HG02759 (cell line): ENCODE data around the gene PHC3.
A peak's percentile ranks its signal among the peaks of the same experiment; 100 is the strongest.
"Not testable (repeated sequence)": the region's sequence is repeated elsewhere in the genome, so short reads cannot be mapped to it uniquely, and the experiment has no call there.

Experiments used
- ATAC-seq: cut with Tn5 transposase; IDR thresholded peaks from one replicate; pipeline ENCODE4 v1.9.1; 2021; ENCODE audit warnings: mild to moderate bottlenecking, moderate library complexity; ENCODE audit not compliant: unreplicated experiment

Gene PHC3

DNA sequence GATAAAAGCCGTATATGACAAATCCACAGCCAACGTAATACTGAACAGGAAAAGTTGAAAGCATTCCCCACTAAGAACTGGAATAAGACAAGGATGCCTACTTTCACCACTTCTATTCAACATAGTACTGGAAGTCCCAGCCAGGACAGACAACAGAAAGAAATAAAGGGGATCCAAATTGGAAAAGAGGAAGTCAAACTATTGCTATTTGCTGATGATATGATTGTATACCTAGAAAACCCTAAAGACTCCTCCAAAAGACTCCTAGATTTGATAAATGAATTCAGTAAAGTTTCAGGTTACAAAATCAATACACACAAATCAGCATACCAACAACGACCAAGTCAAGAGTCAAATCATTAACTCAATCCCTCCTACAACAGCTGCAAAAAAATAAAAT lies 14.2 kb upstream of the PHC3 start:
- not testable (repeated sequence) for ATAC-seq

DNA sequence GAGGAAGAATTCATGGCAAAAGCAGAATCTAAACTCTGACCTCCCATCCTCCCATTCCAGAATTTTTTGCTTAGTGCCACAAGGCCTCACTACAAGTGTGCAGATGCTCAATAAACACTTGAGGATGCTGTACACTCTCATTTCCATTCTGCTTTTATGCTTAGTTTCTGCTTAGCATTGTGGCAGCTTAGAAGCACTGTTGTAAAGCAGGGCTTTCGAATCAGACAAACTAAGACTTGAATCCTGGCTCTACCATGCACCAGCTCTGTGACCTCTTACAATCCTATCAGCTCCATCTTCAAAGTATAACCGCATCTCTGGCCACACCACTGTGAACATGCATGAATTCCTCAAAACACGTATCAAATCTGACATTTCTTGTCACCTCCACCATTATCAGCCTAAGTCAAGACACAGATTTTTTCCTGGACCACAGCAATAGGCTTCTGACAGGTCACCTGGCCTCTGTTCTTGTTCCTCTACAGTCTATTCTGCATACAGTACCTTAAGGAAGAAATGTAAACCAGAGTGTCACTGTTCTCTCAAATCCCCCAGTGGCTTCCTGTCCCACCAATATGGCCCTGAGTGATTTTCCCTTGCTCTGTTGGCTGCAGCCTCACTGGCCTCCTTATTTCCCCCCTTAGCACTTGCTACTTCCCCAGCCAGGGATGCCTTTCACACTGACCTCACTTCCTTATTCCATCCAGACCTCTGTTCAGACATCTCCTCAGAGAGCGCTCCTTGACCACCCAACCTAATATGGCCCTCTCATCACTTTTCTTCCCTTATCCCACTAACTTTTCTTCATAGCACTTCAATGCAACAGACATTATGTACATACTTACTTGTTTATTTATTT lies 8.1 kb upstream of the PHC3 start:
- peak; percentile 23 for ATAC-seq

DNA sequence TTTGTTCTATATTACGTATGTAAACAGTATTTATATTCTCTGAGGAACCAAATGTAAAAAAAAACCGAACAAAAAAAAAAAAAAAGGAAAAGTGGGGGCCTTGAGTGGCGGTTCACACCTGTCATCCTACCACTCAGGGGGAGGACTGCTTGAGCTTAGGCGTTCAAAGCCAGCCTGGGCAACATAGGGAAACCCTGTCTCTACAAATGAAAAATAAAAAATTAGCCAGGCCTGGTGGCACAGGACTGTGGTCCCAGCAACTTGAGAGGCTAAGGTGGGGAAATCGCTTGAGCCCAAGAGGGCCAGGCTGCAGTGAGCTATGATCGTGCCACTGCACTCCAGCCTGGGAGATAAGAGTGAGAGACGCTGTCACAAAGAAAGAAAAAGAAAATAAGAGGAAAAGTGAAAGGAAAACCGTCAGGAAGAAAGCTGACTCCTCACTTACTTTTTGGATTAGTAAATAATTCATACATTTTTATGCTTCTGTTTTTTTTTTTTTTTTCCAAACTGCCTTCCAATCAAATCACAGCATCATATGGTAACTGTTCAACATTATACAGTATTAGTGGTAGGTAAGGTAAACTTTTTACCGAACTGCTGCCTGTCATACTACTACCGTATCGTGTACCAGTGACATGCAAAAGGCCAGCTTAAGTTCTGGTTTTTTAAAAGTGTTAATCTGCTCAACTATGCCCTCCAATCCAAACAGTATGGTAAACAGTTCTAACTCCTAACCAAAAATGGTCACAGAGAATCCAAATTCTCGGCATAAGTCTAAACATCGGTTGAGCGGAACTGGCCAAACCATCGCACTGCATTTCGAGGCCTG lies 1.2 kb downstream of the PHC3 start:
- peak; percentile 24 for ATAC-seq

DNA sequence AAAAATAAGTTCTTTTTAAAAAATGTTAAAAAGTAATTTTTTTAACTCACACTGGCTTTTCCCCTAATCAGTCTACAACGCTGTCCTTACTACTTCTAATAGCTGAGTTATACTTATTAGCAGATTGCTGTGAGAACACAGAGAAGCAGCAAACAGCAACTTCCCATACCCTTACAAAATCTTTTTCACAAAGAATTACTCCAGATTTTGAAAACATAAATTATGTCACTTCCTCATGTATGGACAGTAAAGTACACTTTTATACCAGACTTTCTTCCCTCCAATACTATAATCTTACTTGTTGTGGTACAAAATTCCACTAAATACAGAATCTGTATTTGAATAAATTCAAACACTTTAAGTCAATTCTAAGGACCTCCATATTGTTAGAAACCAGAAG lies 2.1 kb downstream of the PHC3 start:
- no peak for ATAC-seq

DNA sequence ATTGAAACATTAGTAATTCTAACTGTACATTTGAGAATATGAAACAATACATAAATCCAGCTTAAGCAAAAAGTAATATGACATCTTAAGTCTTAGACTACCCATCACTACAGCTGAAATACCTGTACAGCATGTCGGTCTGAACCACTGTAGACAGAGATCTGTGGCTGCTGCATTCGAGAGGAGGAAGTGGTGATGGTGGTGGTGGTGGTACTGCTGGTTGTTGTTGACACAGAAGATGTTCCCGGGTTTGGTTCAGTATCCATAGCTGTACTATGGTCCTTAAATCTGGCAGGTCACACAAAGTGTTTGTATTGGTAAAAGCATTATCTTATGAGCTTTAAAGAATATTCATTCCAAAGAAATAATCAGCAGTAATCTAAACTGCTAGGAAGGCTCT lies 2.9 kb downstream of the PHC3 start:
- ATAC-seq = no peak

DNA sequence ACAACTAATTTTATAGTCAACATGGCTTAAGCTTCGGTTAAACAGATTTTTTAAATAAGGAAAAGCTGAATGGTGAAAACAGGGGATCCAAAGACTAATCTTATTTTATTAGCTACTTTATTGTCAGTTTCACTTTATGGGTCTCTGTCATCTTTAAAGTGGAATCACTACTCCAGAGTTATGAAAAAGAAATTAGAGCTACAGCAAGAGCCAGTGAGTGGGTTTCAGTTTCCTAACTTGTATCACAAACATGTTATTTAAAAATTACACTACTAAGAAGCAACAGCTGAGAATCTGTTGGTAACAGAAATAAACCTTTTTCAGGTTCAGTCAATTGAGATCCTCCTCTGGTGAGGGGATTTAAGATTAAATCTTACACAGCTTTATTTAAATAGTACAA lies 10.0 kb downstream of the PHC3 start:
- peak; percentile 64 for ATAC-seq

DNA sequence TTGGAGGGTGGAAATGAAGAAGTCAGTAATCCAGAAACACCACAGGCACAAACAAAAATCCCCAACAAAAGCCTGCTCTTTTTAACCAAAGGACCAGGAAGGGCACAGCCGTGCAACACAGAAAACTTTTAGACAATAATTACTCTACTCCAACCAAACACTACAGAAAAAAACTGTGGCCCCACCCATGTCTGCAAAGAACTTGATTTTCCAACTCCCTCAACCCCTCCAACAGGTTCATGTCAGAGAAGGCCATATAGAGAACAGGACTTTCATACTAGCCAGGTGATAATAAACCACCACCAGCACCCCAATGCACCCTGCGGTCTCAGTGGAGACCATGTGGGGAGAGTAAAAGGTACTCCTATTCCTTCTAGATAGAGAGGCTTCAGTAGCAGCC lies 16.8 kb downstream of the PHC3 start:
- ATAC-seq = no peak

DNA sequence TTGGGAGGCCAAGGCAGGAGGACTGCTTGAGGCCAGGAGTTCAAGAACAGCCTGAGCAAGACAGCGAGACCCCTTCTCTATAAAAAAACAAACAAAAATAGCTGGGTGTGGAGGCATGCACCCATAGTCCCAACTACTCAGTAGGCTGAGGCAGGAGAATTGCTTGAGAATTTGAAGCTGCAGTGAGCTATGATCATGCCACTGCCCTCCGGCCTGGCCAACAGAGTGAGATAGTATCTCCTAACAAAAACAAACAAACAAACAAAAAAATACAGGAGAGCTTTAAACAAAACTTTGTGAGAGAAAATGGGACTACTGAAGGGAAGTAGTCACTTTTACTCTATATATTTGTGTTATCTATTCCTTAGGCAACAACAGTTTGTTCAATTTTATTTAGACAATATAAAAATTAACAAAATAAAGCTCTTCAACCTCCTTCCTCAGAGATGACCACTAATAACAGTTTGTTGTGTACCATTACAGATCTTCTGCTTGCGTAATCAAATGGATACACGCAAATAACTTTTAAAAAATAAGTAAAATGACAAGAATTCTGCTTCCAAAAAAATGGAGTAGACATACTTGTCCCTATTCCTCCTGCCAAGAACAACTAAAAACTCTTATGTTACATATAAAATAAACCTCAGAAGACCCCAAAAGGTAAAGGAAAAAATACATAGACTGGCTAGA lies 17.4 kb downstream of the PHC3 start:
- ATAC-seq = no peak

DNA sequence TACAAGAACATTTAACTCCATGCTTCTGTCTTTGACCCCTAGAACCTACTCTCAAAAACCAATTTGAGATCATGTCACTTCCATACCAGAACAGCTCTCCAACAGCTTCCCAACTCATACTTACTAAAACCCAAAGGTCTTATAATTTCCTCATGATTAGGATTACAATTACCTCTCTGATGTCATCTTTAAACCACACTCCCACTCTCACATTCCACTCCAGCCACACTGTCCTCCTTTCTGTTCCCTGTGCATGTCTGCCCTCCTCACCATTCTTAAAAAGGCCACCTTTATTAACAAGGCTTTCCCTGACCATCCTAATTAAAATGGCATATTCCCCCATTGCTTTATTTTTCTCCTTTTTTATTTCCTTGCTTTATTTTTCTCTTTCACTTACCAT lies 18.9 kb downstream of the PHC3 start:
- no peak for ATAC-seq

DNA sequence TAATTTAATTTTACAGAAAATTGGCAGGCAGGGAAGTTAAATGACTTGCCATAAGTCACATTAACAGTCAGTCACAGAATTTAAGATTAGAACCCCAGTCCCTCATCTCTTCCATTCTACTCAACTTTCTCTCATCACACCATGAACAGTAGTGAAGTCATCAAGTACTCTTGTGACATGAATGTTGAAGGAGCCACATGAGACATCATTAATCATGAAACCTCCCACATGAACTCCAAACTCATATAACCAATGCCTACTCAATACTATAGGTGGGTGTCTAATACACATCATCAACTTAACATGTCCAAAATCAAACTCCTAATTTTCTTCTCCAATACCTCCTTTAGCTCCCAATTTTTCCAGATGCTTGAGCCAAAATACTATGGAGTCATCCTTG lies 19.5 kb downstream of the PHC3 start:
- no peak for ATAC-seq

DNA sequence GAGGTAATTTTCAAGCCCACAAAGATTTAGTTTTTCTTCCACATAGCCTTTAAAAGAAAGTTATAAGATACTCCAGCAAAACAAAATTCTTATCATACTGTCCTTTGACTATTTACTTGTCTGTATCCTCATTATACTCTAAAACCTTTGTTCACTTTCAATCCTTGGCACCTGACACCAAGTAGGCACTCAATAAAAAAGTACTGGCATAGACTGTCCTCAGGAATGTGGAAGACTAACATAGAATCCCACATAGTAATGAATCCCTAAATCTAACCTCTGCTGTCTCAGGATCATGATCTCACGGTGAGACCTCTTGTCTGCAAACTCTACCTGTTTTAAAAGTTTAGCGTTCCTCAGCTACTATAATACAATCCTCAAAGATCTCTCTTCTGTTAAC lies 21.6 kb downstream of the PHC3 start:
- ATAC-seq = no peak

DNA sequence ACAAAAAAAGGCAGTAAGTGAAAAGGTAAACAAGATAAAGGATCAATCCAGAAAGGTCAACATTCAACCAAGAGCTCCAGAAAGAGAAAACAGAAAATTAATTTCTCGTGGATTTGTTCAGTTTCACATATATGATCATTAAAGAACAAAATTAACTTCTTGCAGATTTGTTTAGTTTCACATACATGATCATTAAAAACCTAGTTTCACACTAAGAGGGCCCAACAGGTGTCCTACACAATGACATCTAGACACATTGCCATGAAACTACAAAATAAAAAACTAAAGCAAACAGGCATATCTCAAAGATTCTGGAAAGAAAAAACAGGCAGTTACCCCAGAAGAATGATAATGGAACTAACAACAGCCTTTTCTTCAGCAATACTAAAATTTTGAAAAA lies 22.1 kb downstream of the PHC3 start:
- peak; percentile 42 for ATAC-seq

DNA sequence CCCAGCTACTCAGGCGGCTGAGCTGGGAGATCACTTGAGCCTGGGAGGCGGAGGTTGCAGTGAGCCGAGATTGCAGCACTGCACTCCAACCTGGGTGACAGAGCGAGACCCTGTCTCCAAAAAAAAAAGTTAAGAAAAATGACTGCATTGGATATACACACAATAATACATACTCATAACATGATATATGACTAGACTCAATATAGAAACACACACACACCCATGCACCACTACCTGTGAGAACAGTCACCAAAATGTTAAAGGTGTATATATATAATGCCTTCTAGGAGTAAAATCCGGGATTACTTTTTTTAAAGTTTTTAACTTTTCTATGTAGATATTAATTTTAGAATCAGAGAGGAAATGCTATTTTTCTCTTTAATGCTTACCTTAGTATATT lies 25.9 kb downstream of the PHC3 start:
- ATAC-seq = no peak

DNA sequence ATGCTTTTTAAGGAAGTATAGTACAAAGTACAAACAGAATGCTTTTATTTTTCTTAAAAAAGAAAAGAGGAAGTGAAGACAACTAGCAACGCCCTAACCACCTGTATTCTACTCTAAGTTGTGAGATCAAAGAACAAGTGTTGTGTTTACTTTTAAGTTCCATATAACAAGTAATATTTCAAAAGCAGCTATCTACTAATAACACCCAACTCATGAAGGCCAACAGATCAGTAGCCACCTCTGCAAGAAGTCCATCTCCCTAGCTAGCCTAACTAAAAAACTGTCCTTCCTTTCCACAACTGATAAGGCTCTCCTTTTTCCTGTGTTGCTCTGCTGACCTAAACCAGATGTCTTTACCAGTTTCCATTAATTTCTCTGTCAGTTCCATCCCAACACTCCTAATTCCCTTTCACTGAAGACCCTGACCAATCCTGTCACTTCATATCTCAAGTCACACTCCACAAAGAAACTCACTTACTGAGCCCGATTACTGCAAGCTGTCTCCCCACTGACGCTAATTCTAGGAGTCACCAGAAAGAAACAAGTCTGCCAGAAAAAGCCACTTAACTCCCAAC lies 26.9 kb downstream of the PHC3 start:
- peak; percentile 89 for ATAC-seq

DNA sequence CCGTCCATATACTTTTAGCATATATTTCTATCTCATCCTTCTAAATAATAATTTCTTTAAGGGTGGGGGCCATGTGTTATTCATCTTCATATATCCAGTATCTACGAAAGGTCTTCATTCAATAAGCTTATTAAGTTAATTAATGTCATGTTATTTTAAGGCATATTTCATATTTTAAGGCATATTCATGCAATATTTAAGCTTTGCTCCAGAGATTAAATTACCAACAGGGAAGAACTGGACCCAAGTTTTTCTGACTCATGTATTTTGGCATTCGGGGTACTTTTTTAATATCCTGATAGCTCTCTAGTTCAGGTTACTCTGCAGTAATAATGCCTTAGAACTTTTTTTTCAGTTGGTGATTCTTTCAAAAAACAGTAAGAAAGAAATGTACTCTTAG lies 27.4 kb downstream of the PHC3 start:
- ATAC-seq = peak; percentile 14

DNA sequence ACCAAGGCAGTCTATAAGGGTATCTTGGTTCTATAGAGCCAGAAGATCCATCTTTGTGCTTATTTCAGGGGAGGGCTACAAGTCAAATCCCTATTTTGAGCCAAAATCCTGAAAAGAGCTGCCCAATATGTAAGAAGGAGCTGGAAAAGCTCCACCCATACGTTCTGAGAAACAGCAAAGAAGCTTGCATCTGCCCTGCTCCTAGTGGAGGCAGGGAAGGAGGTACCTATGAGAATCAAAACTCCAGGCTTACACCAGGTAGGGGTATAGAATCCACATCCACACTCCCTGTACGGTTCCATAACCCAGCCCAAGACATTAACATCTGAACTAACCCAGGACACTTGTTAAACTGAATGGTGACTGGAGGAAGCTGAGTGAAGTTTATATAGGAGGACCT lies 30.0 kb downstream of the PHC3 start:
- no peak for ATAC-seq

DNA sequence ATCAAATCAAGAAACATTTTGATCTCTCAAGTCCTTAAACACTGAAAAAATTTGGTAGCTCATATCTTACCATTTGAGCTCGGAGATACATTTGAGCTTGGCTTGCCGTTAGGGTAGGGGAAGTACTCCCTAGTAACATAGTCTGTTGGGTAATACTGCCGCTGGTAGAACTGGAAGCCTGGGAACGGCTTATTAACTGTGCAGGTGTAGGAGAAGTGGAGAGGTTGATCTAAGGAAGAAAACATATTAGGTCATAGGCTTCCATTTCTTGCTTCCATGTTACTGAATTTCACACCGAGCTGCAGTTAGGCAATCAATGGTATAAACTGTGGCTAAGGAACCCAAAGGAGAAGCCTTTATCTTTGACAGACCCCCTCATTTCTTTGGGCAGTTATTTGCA lies 32.5 kb downstream of the PHC3 start:
- no peak for ATAC-seq

DNA sequence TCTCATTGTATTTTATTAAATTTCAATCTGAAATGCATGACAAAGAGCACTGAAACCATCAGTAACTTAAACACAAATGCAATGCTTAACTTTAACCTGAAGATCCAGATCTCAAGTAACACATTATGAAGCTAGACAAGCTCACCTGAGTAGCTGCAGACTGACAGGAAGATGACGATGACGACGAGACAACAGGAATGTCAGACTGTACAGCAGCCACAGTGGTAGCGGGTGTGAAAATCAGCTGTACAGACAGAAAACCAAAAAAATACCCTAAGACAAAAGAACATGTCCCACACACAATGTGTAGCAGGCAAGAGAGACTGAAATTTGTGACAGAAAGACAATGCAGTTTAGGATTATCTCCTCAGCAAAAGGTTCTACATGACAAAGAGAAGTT lies 36.3 kb downstream of the PHC3 start:
- ATAC-seq = no peak

DNA sequence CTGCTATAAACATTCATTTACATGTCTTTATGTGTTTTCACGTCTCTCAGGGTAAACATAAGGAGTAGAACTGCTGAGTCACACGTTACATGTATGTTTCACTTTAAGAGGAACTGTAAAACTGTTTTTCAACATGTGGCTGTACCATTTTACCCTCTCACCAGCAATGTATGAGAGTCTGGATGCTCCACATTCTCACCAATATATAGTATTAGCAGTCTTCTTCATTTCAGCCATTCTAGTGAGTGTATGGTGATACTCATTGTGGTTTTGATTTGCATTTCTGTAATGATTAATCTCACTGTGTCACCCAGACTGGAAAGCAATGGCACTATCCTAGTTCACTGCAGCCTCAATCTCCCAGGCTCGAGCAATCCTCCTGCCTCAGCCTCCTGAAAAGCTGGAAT lies 37.1 kb downstream of the PHC3 start:
- ATAC-seq = peak; percentile 94

DNA sequence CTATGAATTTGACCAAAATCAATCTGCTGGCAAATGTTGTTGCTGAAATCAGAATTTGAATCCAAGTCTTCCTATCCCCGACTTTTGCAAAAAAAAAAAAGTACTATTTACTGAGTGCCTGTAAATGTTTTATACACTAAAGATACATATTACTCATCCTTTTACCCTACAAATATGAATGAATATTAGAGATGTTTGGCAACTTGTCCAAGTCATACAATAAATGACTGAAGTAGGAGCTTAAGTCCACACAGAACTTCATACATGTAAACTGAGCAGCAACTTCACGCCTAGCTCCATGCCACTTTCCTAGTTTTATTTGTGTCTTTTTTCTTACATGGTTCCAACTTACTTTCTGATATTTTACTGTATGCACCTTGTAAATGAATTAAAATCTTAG lies 39.2 kb downstream of the PHC3 start:
- no peak for ATAC-seq

DNA sequence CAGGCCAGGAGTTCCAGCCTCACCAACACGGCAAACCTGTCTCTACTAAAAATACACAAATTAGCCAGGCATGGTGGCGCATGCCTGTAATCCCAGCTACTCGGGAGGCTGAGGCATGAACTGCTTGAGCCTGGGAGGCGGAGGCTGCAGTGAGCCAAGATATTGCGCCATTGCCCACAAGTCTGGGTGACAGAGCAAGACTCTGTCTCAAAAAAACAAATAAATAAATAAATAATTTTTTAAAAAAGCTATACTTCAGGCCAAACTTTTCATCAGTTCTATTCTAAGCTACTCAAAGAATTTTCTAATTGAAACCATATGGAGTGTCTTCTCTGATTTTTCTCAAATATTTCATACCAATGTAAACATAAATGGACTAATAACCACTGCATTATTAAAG lies 43.5 kb downstream of the PHC3 start:
- ATAC-seq = no peak
